HepG2 (cell line): ENCODE data around the gene MAPK4.

ENCODE experiments used
- CHD2 ChIP-seq: IDR thresholded peaks from 2 replicates; pipeline ENCODE4 v1.6.1; 2011; ENCODE audit warnings: low read depth, low read length, improper control_type of control experiment
- POLR2A ChIP-seq, 2 experiments: IDR thresholded peaks; 2 replicates each; pipeline ENCODE4 v1.6.1; 2011; ENCODE audit warnings: low read depth in 2 of 2, low read length in 2 of 2, mild to moderate bottlenecking in 1 of 2, moderate library complexity in 1 of 2; ENCODE audit not compliant: insufficient read depth in 1 of 2
- SIN3A ChIP-seq: IDR thresholded peaks from 2 replicates; pipeline ENCODE4 v1.6.1; 2011; ENCODE audit warnings: low read depth, mild to moderate bottlenecking, control low read depth, low read length, borderline replicate concordance
- ZBTB44 ChIP-seq: sonication (generic); formaldehyde crosslinking; IDR thresholded peaks from 2 replicates; pipeline ENCODE4 v1.4.0; 2020; ENCODE audit warnings: missing genetic modification reagents
- ZNF563 ChIP-seq: sonication (generic); formaldehyde crosslinking; IDR thresholded peaks from 2 replicates; pipeline ENCODE4 v1.8.0; 2022; ENCODE audit warnings: mild to moderate bottlenecking, moderate library complexity, missing genetic modification reagents

GRCh38 chr18:50654211-50654610 lies 94.3 kb downstream of the MAPK4 start:
- no peak for TF ChIP-seq CHD2
- no peak for TF ChIP-seq SIN3A
- no peak for TF ChIP-seq POLR2A (IDR thresholded peaks at IDR 0.05; ENCODE audit: insufficient read depth in 1 of 2, low read depth in 2 of 2, low read length in 2 of 2)
- no peak for TF ChIP-seq ZBTB44 (CRISPR knock-in tag)
- no peak for TF ChIP-seq ZNF563 (CRISPR knock-in tag)
